NCI-H2227 treated with DMSO at 0.1 percent for 48 hours (cell line): Measurements from ENCODE around the gene RMI2.

ENCODE experiments used
- DNase-seq: peaks from one replicate; lab custom pipeline; 2025; lab: John Stamatoyannopoulos, UW

The RMI2 gene

DNA sequence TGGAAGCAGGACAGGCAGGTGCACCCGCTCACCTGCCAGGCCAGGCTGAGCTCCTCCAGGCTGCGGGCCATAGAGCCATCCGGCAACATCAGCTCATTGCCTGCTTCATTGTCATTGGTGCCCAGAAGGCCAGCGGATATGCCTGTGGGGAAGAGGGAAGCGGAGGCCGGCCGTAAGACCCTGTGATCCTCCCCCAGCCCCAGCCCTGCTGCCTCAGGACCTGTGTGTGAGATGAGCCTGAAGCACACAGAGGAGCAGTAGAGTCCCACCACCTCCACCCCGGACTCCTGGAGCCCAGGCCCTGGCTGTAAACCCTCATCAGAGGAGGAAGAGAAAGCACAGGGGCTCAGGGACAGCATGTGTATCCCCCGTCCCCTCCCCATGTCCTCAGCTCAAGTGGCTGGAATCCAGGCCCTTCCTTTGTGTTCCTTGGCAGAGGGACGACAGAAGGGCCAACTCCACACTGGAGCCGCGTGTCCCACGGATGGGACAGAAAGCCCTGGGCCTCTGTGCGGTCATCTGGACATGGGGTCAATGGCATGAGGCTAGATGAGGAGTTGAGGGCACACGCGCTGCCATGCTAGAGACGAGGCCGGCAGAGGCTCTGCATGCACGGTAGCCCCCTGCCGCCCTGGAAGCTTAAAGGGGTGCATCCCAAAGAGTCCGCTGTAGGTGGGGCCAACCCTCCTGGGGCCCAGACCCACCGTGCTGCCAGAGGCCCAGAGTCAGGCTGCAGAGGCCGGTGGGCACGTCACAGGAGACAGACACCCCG lies 39.1 kb downstream of the RMI2 start:
- no peak for DNase-seq

GRCh38 chr16:11384956-11385586 lies 39.8 kb downstream of the RMI2 start:
- no peak for DNase-seq

DNA sequence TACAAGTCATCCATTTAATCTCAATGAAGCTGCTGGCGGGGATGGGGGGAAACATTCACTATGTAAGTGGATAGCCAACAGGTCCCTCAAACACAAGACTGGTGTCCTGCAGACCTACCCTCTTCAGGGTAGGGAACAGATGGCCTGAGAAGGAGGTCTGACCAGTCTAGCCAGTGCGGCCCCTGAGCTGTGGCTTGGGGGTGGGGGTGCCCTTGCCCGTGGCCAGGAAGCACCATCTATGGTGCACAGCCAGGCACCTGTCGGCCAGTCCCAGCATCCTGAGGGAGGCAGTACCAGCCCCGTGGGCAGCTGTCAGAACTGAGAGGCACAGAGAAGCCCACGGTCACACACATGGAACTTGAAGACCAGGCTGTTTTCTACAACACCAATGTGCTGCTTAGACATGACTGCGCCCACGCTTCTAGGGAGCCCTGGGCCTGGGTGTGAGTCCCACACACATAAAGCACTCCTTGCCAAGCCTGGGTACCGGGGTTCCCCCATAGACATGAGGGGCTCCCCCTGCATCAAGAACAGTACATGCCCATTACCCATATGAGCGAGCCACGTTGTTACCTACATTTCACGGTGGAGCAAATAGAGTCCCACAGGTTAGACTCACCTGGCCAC lies 40.9 kb downstream of the RMI2 start:
- no peak for DNase-seq

GRCh38 chr16:11386791-11387546 lies 41.7 kb downstream of the RMI2 start:
- no peak for DNase-seq

- no peak for DNase-seq
Measured at GRCh38 chr16:11389083-11389482, 43.8 kb downstream of the RMI2 start.

- DNase-seq, result no peak
Measured at GRCh38 chr16:11389631-11390565, 44.6 kb downstream of the RMI2 start.

GRCh38 chr16:11390573-11391495 lies 45.6 kb downstream of the RMI2 start:
- peak; percentile 83 for DNase-seq

DNA sequence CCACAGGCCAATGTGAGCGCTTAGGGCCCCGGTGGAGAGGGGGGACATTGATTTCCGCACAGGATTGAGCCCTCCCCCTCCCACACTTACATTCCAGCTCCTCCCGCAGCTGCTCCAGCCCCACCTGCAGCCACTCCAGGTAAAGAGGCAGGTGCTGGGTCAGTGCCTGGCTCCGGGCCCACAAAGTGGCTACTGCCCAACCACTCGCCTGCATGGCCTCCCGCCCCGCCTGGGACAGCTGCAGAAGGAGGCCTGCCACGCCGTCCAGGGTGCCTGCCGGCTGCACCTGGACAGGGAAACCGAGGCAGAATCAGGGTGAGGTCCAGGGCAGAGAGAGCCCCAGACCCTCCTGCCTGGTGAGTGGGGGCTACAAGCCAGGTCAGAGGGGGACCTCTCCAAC lies 46.3 kb downstream of the RMI2 start:
- DNase-seq, result no peak

- DNase-seq, result no peak
Measured at GRCh38 chr16:11392041-11392581, 46.9 kb downstream of the RMI2 start.

DNA sequence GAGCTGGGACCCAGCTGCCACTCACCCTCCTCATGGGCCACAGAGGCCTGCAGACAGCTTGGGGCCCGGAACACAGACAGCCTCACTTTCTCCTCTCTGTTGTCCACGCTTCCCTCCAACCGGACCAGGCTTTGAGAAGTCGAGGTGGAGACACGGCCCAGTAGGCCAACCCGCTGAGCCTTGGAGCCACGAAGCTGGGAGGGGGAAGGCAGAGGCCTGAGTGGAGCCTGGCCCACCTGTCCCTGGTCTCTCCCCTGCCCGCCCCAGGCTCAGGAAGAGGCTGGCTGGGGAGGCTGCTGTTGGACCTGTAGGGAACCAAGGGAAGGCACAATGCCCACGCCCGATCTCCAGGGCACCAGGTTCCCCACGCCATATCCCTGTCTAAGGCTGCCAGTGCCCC lies 48.1 kb downstream of the RMI2 start:
- no peak for DNase-seq

DNA sequence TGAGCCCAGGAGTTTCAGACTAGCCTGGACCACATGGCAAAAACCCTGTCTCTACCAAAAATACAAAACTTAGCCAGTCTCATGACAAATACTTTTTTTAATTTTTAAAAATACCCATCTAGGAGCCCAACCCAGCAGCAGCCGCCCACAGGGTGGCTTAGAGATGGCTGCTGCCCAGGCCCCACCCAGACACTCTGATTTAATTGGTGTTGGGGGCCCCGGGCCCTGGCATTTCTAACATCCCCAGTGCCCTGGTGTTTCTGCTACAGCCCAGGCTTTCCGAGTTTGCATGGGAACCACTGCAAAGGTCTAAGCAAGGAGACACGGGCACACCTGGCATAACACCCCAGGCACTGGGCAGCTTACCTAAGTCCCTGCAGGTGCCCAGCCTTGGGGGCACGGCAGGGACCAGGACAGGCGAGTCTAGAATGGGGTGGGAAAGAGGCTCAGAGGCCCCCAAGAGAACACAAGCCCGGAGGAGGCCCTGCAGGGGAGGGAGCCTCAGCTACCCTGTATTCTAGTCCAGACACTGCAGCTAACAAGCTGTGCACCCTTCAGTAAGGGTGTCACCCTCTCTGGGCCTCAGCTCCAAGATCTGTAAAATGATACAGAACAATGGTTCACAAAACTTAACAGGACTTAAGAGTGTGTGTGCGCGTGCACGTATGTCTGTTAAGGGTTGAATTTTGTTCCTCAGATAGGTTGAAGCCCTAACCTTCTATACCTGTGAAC lies 48.8 kb downstream of the RMI2 start:
- DNase-seq, result no peak

DNA sequence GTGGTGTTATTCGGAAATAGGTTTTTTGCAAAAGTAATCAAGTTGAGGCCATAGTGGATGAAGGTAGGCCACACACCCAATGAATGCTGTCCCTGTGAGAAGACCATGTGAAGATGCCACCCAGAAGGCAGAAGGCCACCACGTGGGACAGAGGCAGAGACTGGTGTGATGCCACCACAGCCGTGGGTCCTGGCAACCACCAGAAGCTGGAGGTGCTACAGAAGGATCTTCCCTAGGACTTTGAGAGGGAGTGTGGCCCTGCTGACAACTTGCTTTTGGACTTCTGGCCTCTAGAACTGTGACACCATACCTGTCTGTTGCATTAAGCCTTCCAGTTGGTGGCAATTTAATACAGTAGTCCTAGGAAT lies 49.3 kb downstream of the RMI2 start:
- no peak for DNase-seq

DNA sequence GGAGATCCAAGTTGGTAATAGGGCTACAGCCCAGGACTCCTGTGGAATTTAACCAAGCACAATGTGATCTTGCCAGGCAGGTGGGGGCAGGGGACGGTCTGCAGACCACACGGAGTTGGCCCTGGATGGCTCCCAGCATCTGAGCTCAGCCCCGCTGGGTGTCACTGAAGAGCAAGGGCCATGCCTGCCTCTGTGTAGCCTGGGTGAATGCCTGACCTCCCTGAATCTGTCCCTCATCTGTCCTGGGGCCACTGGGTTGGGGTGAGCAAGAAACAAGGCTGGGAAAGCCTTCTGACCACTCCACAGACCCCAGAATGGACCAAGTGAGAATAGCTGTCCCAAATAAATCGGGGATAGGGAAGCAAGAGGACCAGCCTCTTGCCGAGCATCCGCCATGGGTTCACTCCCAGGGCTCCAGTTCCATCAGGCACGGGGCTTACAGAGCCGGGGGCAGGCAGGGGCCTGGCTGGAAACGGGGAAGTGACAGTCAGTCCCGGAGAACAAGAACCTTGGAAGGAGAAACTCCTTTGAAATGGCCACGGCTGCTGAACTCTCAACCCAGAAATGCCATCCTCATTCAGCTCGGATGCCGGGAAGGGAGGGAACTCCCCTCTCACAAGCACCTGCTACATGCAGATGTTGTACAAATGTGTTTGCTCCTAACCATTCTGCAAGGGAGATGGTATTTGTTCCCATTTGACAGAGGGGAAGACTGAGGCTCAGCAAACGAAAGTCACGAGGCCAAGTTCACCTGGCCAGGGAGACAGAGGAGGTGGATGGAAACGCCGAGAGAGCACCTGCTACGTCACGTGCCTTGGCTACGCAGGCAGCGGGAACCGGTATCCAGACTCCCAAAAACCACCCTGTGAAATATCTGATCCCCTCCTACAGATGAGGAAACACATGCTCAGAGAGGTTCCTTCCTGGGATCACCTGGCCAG lies 50.0 kb downstream of the RMI2 start:
- no peak for DNase-seq

DNA sequence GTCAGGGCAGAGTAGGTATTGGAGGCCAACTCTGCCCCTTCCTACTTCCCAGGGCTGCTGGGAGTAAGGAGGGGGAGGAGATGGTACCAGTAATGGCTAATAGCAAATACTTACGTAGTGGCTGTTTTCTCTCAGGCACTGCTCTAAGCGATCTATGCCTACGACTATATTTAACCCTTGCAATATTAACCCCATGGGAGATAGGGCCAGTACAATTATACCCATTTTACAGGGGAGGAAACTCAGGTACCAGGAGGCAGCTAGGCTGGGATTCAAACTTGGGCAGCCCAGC lies 50.6 kb downstream of the RMI2 start:
- DNase-seq, result no peak

DNA sequence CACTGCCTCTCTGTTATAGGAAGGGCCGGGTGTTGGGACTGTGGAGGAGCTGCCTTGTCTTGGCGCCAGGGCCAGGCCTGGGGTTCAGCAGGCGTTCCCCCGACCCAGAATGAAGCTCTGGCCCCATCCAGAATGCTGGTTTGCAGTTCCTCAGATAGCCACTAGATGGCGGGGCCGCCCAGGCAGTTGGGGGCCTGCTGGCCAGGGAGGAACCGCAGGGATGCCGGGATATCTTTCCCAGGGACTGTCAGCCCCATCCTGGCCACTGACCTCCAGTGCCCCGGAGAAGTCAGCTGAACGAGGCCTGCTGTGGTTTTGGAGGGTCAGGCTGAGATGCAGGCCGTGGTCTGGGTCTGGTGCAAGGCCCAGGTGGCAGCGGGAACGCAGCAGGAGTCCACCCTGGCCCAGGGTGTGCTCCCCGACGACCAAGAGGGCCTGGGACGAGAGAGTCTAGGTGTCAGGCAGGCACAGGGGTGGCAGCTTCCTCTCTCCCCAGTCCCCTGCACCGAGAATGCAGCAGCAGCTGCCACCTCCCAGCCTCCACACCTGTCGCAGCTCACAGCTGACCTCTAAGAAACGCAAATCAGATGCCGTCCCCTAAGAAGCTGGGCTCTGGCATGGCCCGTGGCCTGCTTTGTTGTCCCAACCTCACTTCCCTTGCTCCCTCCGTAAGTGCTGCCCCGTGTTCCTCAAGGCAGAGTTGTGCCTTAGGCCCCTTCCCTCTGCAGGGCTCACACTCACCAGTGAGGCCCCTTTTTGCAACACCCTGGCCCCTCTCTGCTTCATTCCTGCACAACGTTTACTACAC lies 51.2 kb downstream of the RMI2 start:
- DNase-seq, result peak; percentile 66

DNA sequence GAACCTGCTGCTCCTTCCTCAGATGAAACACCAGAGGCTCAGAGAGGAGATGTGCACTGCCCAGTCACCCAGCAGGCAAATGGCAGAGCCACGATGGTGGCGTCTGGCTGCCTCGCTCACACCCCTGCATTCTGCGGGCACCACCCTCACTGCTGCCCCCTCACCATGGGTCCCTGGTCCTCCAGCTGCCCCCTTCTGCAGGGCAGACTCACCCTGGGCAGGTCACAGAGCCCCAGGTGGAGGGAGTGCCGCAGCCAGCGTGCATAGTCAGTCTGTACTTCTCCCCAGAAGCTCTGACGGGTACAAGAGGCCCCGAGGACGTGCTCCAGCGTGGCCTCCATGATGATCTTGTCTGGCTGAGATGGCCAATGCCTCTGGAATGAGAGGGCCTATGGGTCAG lies 52.9 kb downstream of the RMI2 start:
- DNase-seq, result no peak

DNA sequence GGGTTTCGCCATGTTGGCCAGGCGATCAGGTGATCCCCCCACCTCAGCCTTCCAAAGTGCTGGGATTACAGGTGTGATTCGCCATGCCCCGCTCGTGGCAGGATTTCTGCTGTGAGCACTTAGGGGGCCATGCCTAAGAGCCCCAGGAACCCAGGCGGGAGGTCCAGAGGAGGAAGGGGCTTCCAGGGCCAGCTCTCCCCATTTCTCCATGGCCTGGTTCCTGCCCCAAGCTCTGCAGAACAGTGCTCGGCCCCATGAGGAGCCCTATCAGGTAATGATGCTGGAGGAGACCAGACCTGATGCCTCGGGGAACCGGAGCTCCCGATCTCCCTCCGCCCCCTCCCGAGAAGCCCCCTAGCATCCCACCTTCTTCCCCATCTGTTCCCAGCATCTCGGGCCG lies 53.6 kb downstream of the RMI2 start:
- no peak for DNase-seq
